HG03095 (cell line): ENCODE data around the gene CHST13.
"Not testable (repeated sequence)": the region's sequence is repeated elsewhere in the genome, so short reads cannot be mapped to it uniquely, and the experiment has no call there.

Experiments used
- ATAC-seq: cut with Tn5 transposase; IDR thresholded peaks from one replicate; pipeline ENCODE4 v1.9.1; 2021; ENCODE audit warnings: moderate library complexity; ENCODE audit not compliant: unreplicated experiment

The CHST13 gene

GRCh38 chr3:126580746-126581145 is 56.8 kb downstream of the CHST13 start:
- ATAC-seq: no peak

GRCh38 chr3:126581569-126581968 is 57.6 kb downstream of the CHST13 start:
- ATAC-seq: no peak

DNA sequence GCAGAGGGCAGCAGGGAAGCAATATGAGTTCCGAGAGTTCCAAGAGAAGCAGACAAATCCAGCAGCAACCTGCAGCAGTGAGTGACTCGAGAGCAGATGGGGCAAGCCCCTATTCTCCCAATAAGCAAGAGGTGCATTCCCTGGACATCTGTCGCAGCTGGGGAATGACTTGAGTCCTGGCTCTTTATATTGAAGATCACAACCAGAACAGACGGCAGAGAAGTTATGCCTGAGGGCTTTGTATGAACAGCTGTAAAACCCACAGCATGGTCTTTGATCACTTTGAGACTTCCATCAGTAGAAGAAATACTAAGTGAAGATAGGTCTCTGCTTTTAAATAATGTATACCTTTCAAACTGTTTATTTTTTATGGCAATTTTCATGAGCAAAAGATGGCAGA is 58.4 kb downstream of the CHST13 start:
- no peak for ATAC-seq

GRCh38 chr3:126591515-126591914 is 67.6 kb downstream of the CHST13 start:
- not testable (repeated sequence) for ATAC-seq
